ENCODE results near the gene SPINDOC. TPM values are rescaled to one million over a fixed set of nuclear protein-coding genes. Genes with fewer than 3 reads are reported as not detected.

The SPINDOC gene
- total and polyA plus RNA-seq, 12 donors, result 7.0 to 13.2 (median 9.6) TPM

- no peak for DNase-seq
- Histone ChIP-seq H3K36me3 (peaks cover 0 to 11% (median 0%) of the 10 kb centered on the region in 9 donors), H3K9me3 (no peaks in the 10 kb centered on the region), H3K27me3 (peaks cover 0 to 23% (median 0%) of the 10 kb centered on the region in 7 donors), H3K4me3 (peak overlapping the region in 9 of 10 donors; percentile 70 to 89 (median 84)), H3K4me1 (peaks cover 14 to 52% (median 31%) of the 10 kb centered on the region in 9 donors), H3K27ac (peak overlapping the region in 9 of 10 donors; percentile 6 to 92 (median 85))
- WGBS, 2 donors, result 18 to 22% methylated on average over 4 of the region's 4 CpGs
- TF ChIP-seq CTCF (IDR thresholded peaks at IDR 0.05), result no peak
- ATAC-seq, result no peak
- intact Hi-C loops (cut with DNase I), result loop anchor here in 8 of 10 donors (2.0 to 10.0 kb wide), 6 partner anchors 45 to 378 kb away; partner anchors contain the start of gene SPINDOC (in 4 of the 8)
Measured at GRCh38 chr11:63767267-63767564, 46.0 kb upstream of the SPINDOC start.

GRCh38 chr11:63767565-63768236, 45.6 kb upstream of the SPINDOC start:
- Histone ChIP-seq H3K4me1 (peaks cover 9 to 48% (median 26%) of the 10 kb centered on the region in 9 donors), H3K4me3 (peak overlapping the region; percentile 66 to 89 (median 84)), H3K9me3 (no peaks in the 10 kb centered on the region), H3K36me3 (peaks cover 0 to 11% (median 0%) of the 10 kb centered on the region in 9 donors), H3K27ac (peak overlapping the region; percentile 60 to 94 (median 86)), H3K27me3 (peaks cover 0 to 23% (median 0%) of the 10 kb centered on the region in 7 donors)
- intact Hi-C loops (cut with DNase I), result loop anchor here in 8 of 10 donors (2.0 to 10.0 kb wide), 10 partner anchors 45 to 381 kb away; partner anchors contain the start of genes SPINDOC (in 5 of the 8) and MARK2 (in 1 of the 8)
- 0% methylated on average over 34 of the region's 34 CpGs for WGBS, 2 donors
- ATAC-seq, result peak; percentile 8 to 63 (median 38)
- TF ChIP-seq CTCF (IDR thresholded peaks at IDR 0.05), result no peak
- peak; percentile 41 to 81 for DNase-seq

- Histone ChIP-seq H3K36me3 (peaks cover 0 to 11% (median 0%) of the 10 kb centered on the region in 9 donors), H3K27me3 (peaks cover 0 to 23% (median 0%) of the 10 kb centered on the region in 7 donors), H3K27ac (peak within 1 kb of the TSS; percentile 60 to 94 (median 86)), H3K9me3 (no peaks in the 10 kb centered on the region), H3K4me1 (peaks cover 7 to 40% (median 25%) of the 10 kb centered on the region in 9 donors), H3K4me3 (peak within 1 kb of the TSS; percentile 70 to 89 (median 84))
- TF ChIP-seq CTCF (IDR thresholded peaks at IDR 0.05), result peak; percentile 26 to 96 (median 65)
- DNase-seq (peak; percentile 74 to 75), ATAC-seq (peak; percentile 7 to 51 (median 26))
- WGBS, 2 donors, result 0 to 1% methylated on average over 76 to 112 of the region's 113 CpGs
- intact Hi-C loops (cut with DNase I), result loop anchor here in 8 of 10 donors (2.0 to 10.0 kb wide), 9 partner anchors 44 to 380 kb away; partner anchors contain the start of genes SPINDOC (in 5 of the 8) and MARK2 (in 1 of the 8)
Measured at GRCh38 chr11:63768237-63769041, 44.8 kb upstream of the SPINDOC start, which contains the start of gene ZFTA. Gene ZFTA (minus strand): TSS chr11:63768775. CDS start chr11:63768622, 153 bp downstream.
